SK-N-SH treated with all-trans-retinoic acid at 6 μM for 48 hours (cell line): ENCODE data around the gene EEIG2.

ENCODE experiments used
- ARNTL ChIP-seq: fragments of 450-650 bp; formaldehyde crosslinking; IDR thresholded peaks from 2 replicates; pipeline ENCODE4 v1.5.0; 2020; ENCODE audit warnings: low read depth, mild to moderate bottlenecking, moderate library complexity, borderline replicate concordance
- CSRNP3 ChIP-seq: fragments of 250-450 bp; sonication (Bioruptor Pico); IDR thresholded peaks from 2 replicates; pipeline ENCODE4 v1.5.1; 2021; ENCODE audit warnings: mild to moderate bottlenecking, moderate library complexity
- ISL1 ChIP-seq: fragments of 250-450 bp; sonication (Bioruptor Pico); IDR thresholded peaks from 2 replicates; pipeline ENCODE4 v2.1.2; 2022; ENCODE audit warnings: mild to moderate bottlenecking, moderate library complexity
- PATZ1 ChIP-seq: fragments of 250-450 bp; sonication (Bioruptor Pico); IDR thresholded peaks from 2 replicates; pipeline ENCODE4 v1.8.0; 2020; ENCODE audit warnings: mild to moderate bottlenecking, moderate library complexity, borderline replicate concordance
- RARB ChIP-seq: fragments of 250-450 bp; sonication (Bioruptor Pico); IDR thresholded peaks from 2 replicates; pipeline ENCODE4 v1.8.0; 2021; ENCODE audit warnings: mild to moderate bottlenecking, moderate library complexity
- SNAI2 ChIP-seq: fragments of 250-450 bp; sonication (Bioruptor Pico); IDR thresholded peaks from 2 replicates; pipeline ENCODE4 v1.5.0; 2020; ENCODE audit warnings: mild to moderate bottlenecking, moderate library complexity
- TOX ChIP-seq: fragments of 250-450 bp; sonication (Bioruptor Pico); IDR thresholded peaks from 2 replicates; pipeline ENCODE4 v1.8.0; 2021; ENCODE audit warnings: mild to moderate bottlenecking, moderate library complexity, borderline replicate concordance
- ZFP3 ChIP-seq: fragments of 250-450 bp; sonication (Bioruptor Pico); IDR thresholded peaks from 2 replicates; pipeline ENCODE4 v1.5.0; 2020; ENCODE audit warnings: mild to moderate bottlenecking, moderate library complexity
- ZFP30 ChIP-seq: fragments of 450-650 bp; formaldehyde crosslinking; IDR thresholded peaks from 2 replicates; pipeline ENCODE4 v1.5.0; 2022; ENCODE audit warnings: mild to moderate bottlenecking, moderate library complexity
- ZNF565 ChIP-seq: fragments of 450-650 bp; formaldehyde crosslinking; conservative IDR thresholded peaks from 2 replicates; pipeline ENCODE4 v1.5.0; 2020; ENCODE audit warnings: low read depth, mild to moderate bottlenecking, moderate library complexity
- ZNF8 ChIP-seq: fragments of 450-650 bp; formaldehyde crosslinking; IDR thresholded peaks from 2 replicates; pipeline ENCODE4 v1.5.0; 2020; ENCODE audit warnings: mild to moderate bottlenecking, moderate library complexity

- no peak for TF ChIP-seq ARNTL (CRISPR knock-in tag)
- TF ChIP-seq ZNF8 (CRISPR knock-in tag), result no peak
- TF ChIP-seq ZFP30, result no peak
- TF ChIP-seq SNAI2 (CRISPR knock-in tag), result no peak
- TF ChIP-seq ZNF565, result no peak
- no peak for TF ChIP-seq CSRNP3 (CRISPR knock-in tag)
- no peak for TF ChIP-seq RARB (CRISPR knock-in tag)
- no peak for TF ChIP-seq PATZ1 (CRISPR knock-in tag)
- no peak for TF ChIP-seq ZFP3 (CRISPR knock-in tag)
- no peak for TF ChIP-seq TOX (CRISPR knock-in tag)
- TF ChIP-seq ISL1 (CRISPR knock-in tag), result no peak
Observed at GRCh38 chr1:108532730-108533129, 27.2 kb upstream of the EEIG2 start.
